HG03045 (cell line): ENCODE data around the gene PDCD4.

ENCODE experiments used
- ATAC-seq: cut with Tn5 transposase; IDR thresholded peaks from one replicate; pipeline ENCODE4 v1.9.1; 2021; ENCODE audit warnings: mild to moderate bottlenecking, moderate library complexity; ENCODE audit not compliant: unreplicated experiment

Gene PDCD4

GRCh38 chr10:110871298-110872084, at the start of gene PDCD4:
Gene PDCD4, plus strand, starts transcription at chr10:110871928. Its CDS starts 4,100 bp downstream, at chr10:110876028.
- ATAC-seq, result peak; percentile 81

GRCh38 chr10:110822035-110822711, 49.6 kb upstream of the PDCD4 start:
- ATAC-seq, result no peak

GRCh38 chr10:110822712-110823311, 48.9 kb upstream of the PDCD4 start:
- no peak for ATAC-seq

GRCh38 chr10:110824152-110824441, 47.6 kb upstream of the PDCD4 start:
- ATAC-seq, result no peak

- no peak for ATAC-seq
These were observed 47.1 kb upstream of the PDCD4 start for GRCh38 chr10:110824660-110825059.

- ATAC-seq, result no peak
These were observed 46.2 kb upstream of the PDCD4 start for GRCh38 chr10:110825508-110825907.

GRCh38 chr10:110827410-110827809, 44.3 kb upstream of the PDCD4 start:
- no peak for ATAC-seq

GRCh38 chr10:110827875-110828274, 43.9 kb upstream of the PDCD4 start:
- no peak for ATAC-seq

GRCh38 chr10:110828525-110828924, 43.2 kb upstream of the PDCD4 start:
- ATAC-seq, result no peak

- no peak for ATAC-seq
These were observed 41.9 kb upstream of the PDCD4 start for GRCh38 chr10:110829721-110830410.

GRCh38 chr10:110833234-110833940, 38.3 kb upstream of the PDCD4 start:
- no peak for ATAC-seq

- ATAC-seq, result no peak
These were observed 37.6 kb upstream of the PDCD4 start for GRCh38 chr10:110833941-110834628.

- no peak for ATAC-seq
These were observed 37.0 kb upstream of the PDCD4 start for GRCh38 chr10:110834629-110835301.

GRCh38 chr10:110835841-110836240, 35.9 kb upstream of the PDCD4 start:
- no peak for ATAC-seq

GRCh38 chr10:110836706-110837105, 35.0 kb upstream of the PDCD4 start:
- ATAC-seq, result no peak

GRCh38 chr10:110837418-110838171, 34.1 kb upstream of the PDCD4 start:
- no peak for ATAC-seq

GRCh38 chr10:110840225-110840922, 31.4 kb upstream of the PDCD4 start:
- no peak for ATAC-seq

GRCh38 chr10:110840923-110841428, 30.8 kb upstream of the PDCD4 start:
- ATAC-seq, result no peak
